SK-N-SH (cell line): Measurements from ENCODE around the gene NCR1. TPM values are rescaled to one million over a fixed set of nuclear protein-coding genes. Genes with fewer than 3 reads are reported as not detected.
"Not testable (repeated sequence)": the region's sequence is repeated elsewhere in the genome, so short reads cannot be mapped to it uniquely, and the experiment has no call there.

ENCODE experiments used
- CTCF ChIA-PET: fragments of 300-600, 350-600 bp; formaldehyde crosslinking; extraction: SDS; loops from one replicate; lab custom pipeline; 2021; lab: Yijun Ruan, JAX
- POLR2A ChIA-PET: fragments of 350-600 bp; sonication (Branson Sonifier 250); formaldehyde crosslinking; extraction: SDS; loops from one replicate; lab custom pipeline; 2020; ENCODE audit warnings: antibody characterized with exemption, inconsistent platforms; lab: Yijun Ruan, JAX
- DNase-seq: peaks from one replicate; pipeline ENCODE4 v3.0.0; 2012
- H2AFZ ChIP-seq: fragments of 200-600 bp; sonication (generic); 2 replicates; pipeline ENCODE4 v1.8.1; 2016; ENCODE audit warnings: antibody characterized with exemption, mild to moderate bottlenecking, low read depth
- H3F3A ChIP-seq: fragments of 200-600 bp; sonication (generic); replicated peaks from 2 replicates; pipeline ENCODE3; 2016; ENCODE audit warnings: antibody characterized with exemption, mild to moderate bottlenecking; ENCODE audit not compliant: insufficient read depth
- H3K27ac ChIP-seq, 2 experiments: fragments of 200-500 bp in 1 of 2; fragments of 200-600 bp in 1 of 2; sonication (Bioruptor generic) in 1 of 2; sonication (generic), shearing (Covaris generic) in 1 of 2; 2 replicates each; pipeline versions ENCODE4 v1.5.1 to v1.6.1; 2014 to 2016; ENCODE audit warnings: low read depth in 2 of 2, inconsistent platforms in 1 of 2, low read length in 1 of 2, mild to moderate bottlenecking in 1 of 2, mixed read lengths in 1 of 2
- H3K27me3 ChIP-seq: fragments of 200-600 bp; sonication (generic), shearing (Covaris generic); 2 replicates; pipeline ENCODE4 v1.6.1; 2016; ENCODE audit warnings: mixed run types; ENCODE audit not compliant: insufficient read depth
- H3K36me3 ChIP-seq, 2 experiments: fragments of 200-500 bp in 1 of 2; fragments of 200-600 bp in 1 of 2; sonication (Bioruptor generic) in 1 of 2; sonication (generic) in 1 of 2; replicated peaks in 1 of 2; 2 replicates each; pipeline versions ENCODE3 to v1.5.1; 2014 to 2016; ENCODE audit warnings: low read length in 1 of 2, mild to moderate bottlenecking in 1 of 2; ENCODE audit not compliant: insufficient read depth in 2 of 2, control insufficient read depth in 1 of 2
- H3K4me1 ChIP-seq, 2 experiments: fragments of 200-500 bp in 1 of 2; fragments of 200-600 bp in 1 of 2; sonication (Bioruptor generic) in 1 of 2; sonication (generic), shearing (Covaris generic) in 1 of 2; 2 replicates each; pipeline versions ENCODE4 v1.5.1 to v1.6.1; 2014 to 2016; ENCODE audit warnings: low read depth in 1 of 2, low read length in 1 of 2, mixed run types in 1 of 2; ENCODE audit not compliant: insufficient read depth in 2 of 2, control insufficient read depth in 1 of 2
- H3K4me2 ChIP-seq: fragments of 200-600 bp; sonication (generic), shearing (Covaris generic); 2 replicates; pipeline ENCODE4 v1.6.1; 2017; ENCODE audit warnings: mixed run types
- H3K4me3 ChIP-seq, 2 experiments: fragments of 200-500 bp in 1 of 2; fragments of 200-600 bp in 1 of 2; sonication (Bioruptor generic) in 1 of 2; sonication (generic), shearing (Covaris generic) in 1 of 2; 2 replicates each; pipeline versions ENCODE4 v1.5.1 to v1.8.1; 2014 to 2016; ENCODE audit warnings: low read depth in 2 of 2, inconsistent platforms in 1 of 2, low read length in 1 of 2, mild to moderate bottlenecking in 1 of 2, mixed read lengths in 1 of 2, moderate library complexity in 1 of 2
- H3K79me2 ChIP-seq: fragments of 200-600 bp; sonication (generic); 2 replicates; pipeline ENCODE4 v1.8.1; 2017; ENCODE audit warnings: mild to moderate bottlenecking; ENCODE audit not compliant: insufficient read depth
- H3K9ac ChIP-seq: fragments of 200-600 bp; sonication (generic); 2 replicates; pipeline ENCODE4 v1.6.1; 2017; ENCODE audit warnings: mixed run types
- H3K9me2 ChIP-seq: fragments of 200-600 bp; sonication (generic); 2 replicates; pipeline ENCODE4 v1.6.1; 2017; ENCODE audit warnings: mixed run types
- H3K9me3 ChIP-seq: fragments of 200-600 bp; sonication (generic); 2 replicates; pipeline ENCODE4 v1.6.1; 2017; ENCODE audit warnings: mixed run types, mild to moderate bottlenecking, moderate library complexity
- H4K20me1 ChIP-seq: fragments of 200-600 bp; sonication (generic); 2 replicates; pipeline ENCODE4 v1.6.1; 2017; ENCODE audit warnings: mild to moderate bottlenecking, mixed run types; ENCODE audit not compliant: insufficient read depth
- JUND ChIP-seq: IDR thresholded peaks from 2 replicates; pipeline ENCODE4 v1.4.0; 2012
- WGBS: methylation state at CpG from one replicate; pipeline ENCODE4 v1.1.6; 2017; ENCODE audit warnings: low lambda C conversion rate; 5-methylcytosine and 5-hydroxymethylcytosine counted together
- polyA plus RNA-seq, 3 experiments: library from polyadenylated mRNA; depleted of rRNA; stranded (reverse); fragments of >200 nt; gene quantifications; 2 replicates each; pipeline ENCODE4 v1.2.3, GENCODE V29; 2012

Gene NCR1
- polyA plus RNA-seq, 1 of the 3 experiments (the other 2 are of a cell fraction) = not detected

DNA sequence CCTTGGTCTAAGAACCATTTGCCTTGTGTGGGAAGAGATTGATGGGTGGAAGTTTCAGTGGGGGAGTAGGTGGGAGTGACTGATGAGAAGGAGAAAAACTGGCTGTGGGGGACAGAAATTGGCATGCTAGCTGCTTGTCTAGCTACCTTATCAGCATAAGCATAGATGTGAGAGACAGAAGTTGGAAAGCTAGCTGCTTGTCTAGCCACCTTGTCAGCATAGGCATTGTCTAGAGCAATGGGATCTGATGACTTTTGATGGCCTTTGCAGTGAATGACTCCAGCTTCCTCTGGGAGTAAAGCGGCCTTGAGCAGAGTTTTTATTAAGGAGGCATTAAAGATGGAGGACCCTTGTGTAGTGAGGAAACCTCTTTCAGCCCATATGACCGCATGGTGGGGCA lies 9.9 kb upstream of the NCR1 start:
- no peaks in the 10 kb centered on the region for H3K79me2 ChIP-seq
- no peak overlapping the region for H3K4me2 ChIP-seq
- H4K20me1 ChIP-seq = no peaks in the 10 kb centered on the region
- H3K4me3 ChIP-seq = no peak overlapping the region
- no peak for TF ChIP-seq JUND
- H3K27ac ChIP-seq = no peak overlapping the region
- CTCF ChIA-PET = interaction anchor here (1.3 kb wide), 1 partner anchor 15 kb away, joined by 3 read pairs; no protein-coding TSS in a partner anchor
- no peaks in the 10 kb centered on the region for H3K9me2 ChIP-seq
- POLR2A ChIA-PET = no interaction called here
- H3K27me3 ChIP-seq = peaks cover 52% of the 10 kb centered on the region
- no peaks in the 10 kb centered on the region for H3K9me3 ChIP-seq
- no peaks in the 10 kb centered on the region for H3F3A ChIP-seq
- 14% methylated on average over 2 of the region's 2 CpGs for WGBS
- no peak for DNase-seq
- H3K4me1 ChIP-seq = no peaks in the 10 kb centered on the region
- no peak overlapping the region for H3K9ac ChIP-seq
- H3K36me3 ChIP-seq = no peaks in the 10 kb centered on the region
- no peak overlapping the region for H2AFZ ChIP-seq

DNA sequence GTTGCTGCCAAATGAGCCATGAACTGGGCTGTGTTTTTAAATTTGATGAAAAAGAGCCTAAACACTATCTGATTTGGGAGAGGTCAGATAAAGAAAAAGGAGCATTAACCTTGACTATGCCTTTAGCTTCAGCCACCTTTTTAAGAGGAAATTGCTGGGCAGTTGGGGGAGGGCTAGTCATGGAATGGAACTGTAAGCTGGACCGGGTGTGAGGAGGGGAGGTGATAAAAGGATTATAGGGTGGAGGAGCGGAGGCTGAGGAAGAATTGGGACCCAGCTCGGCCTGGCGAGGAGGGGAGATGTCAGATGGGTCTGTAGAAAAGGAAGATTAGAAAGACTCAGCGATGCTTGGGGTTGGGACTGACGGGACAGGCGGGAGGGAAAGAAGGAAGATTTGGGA lies 7.3 kb upstream of the NCR1 start:
- H3K4me2 ChIP-seq, H3F3A ChIP-seq, H3K36me3 ChIP-seq, H3K79me2 ChIP-seq, POLR2A ChIA-PET, H3K9me2 ChIP-seq, H2AFZ ChIP-seq, H3K4me3 ChIP-seq, H3K9me3 ChIP-seq, H3K4me1 ChIP-seq, H4K20me1 ChIP-seq, H3K27ac ChIP-seq, DNase-seq, H3K9ac ChIP-seq: not testable (repeated sequence)
- CTCF ChIA-PET = interaction anchor here (0.9 kb wide), 1 partner anchor 18 kb away, joined by 3 read pairs; no protein-coding TSS in a partner anchor
- 8% methylated on average over 7 of the region's 7 CpGs for WGBS
- H3K27me3 ChIP-seq = peaks cover 30% of the 10 kb centered on the region; the same call in 1 of the 2 replicates

DNA sequence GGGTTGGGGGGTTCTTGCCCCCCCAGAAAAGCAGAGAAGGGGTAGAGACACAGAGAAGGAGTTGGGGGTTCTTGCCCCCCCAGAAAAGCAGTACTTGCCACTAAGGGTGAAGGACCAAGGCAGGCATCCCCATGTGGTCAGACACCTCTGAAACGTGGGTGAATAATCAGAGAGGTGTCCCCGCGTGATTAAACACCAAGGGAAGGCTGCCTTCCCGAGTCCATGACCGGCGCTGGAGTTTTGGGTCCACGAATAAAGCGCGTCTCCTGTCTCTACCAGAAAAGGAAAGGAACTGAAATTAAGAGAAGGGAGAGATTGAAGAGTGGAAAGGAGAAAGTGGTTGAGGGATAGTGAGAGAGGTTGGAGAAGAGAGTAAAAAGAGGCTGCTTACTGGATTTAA lies 6.3 kb upstream of the NCR1 start:
- H3K9me2 ChIP-seq, CTCF ChIA-PET, POLR2A ChIA-PET, H3K4me2 ChIP-seq, H3K27ac ChIP-seq, H3F3A ChIP-seq, H2AFZ ChIP-seq, DNase-seq, H3K4me3 ChIP-seq, H3K9ac ChIP-seq, H3K79me2 ChIP-seq, H3K36me3 ChIP-seq, H3K4me1 ChIP-seq, H3K9me3 ChIP-seq, H4K20me1 ChIP-seq: not testable (repeated sequence)
- peaks cover 27% of the 10 kb centered on the region; the same call in 1 of the 2 replicates for H3K27me3 ChIP-seq
- WGBS = 3% methylated on average over 9 of the region's 9 CpGs

DNA sequence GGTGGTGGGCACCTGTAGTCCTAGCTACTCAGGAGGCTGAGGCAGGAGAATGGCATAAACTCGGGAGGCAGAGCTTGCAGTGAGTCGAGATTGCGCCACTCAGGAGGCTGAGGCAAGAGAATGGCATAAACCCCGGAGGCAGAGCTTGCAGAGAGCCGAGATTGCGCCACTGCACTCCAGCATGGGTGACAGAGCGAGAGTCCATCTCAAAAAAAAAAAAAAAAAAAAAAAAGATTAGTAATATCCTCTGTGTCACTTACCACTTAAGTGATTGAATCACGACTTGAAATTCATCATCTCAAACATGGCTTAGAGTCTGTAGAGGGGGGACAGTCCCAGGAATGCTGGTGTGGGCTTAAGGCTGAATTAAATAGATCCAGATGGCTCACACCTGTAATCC lies 4.8 kb upstream of the NCR1 start:
- H3K27me3 ChIP-seq = peaks cover 32% of the 10 kb centered on the region; the same call in 1 of the 2 replicates
- H3K79me2 ChIP-seq, H4K20me1 ChIP-seq, POLR2A ChIA-PET, H3K4me3 ChIP-seq, DNase-seq, H3K9me2 ChIP-seq, H3K36me3 ChIP-seq, CTCF ChIA-PET, H3K9ac ChIP-seq, H2AFZ ChIP-seq, H3K4me2 ChIP-seq, H3F3A ChIP-seq, H3K27ac ChIP-seq, H3K4me1 ChIP-seq, H3K9me3 ChIP-seq: not testable (repeated sequence)
- WGBS = 1% methylated on average over 8 of the region's 8 CpGs
